ENCODE results near the gene PCF11.

DNA sequence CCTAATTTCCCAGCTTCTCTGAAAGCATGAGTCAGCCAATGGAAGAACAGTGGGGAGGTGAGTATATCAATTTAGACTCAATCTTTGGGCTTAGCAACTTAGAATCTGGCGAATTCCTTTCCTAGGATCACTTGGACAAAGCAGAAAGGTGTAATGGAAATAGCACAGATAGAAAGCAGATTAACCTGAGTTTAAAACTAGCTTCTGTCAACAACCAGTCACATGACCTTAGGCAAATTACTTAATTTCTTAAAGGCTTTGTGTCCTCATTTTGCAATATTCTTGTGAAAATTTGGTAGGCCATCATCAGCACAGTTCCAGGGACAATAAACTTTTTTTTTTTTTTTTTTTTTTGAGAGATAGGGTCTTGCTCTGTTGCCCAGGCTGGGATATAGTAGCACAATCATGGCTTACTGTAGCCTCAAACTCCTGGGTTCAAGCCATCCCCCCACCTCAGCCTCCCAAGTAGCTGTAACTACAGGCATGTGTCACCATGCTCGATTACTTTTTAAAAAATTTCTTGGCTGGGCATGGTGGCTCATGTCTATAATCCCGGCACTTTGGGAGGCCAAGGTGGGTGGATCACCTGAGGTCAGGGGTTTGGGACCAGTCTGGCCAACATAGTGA is 40.8 kb upstream of the PCF11 start:
- TF ChIP-seq CTCF (conservative IDR thresholded peaks at IDR 0.05) (no peak), EZH2 (IDR thresholded peaks at IDR 0.05; ENCODE audit: low read depth) (no peak)

Data from PC-9 (cell line).